ENCODE measurements around the gene DCAF4. TPM values are rescaled to one million over a fixed set of nuclear protein-coding genes. Genes with fewer than 3 reads are reported as not detected.
A peak's percentile ranks its signal among the peaks of the same experiment; 100 is the strongest.

DCAF4 gene
- total and polyA plus RNA-seq, 2 donors (not counting 1 experiment from before 2014, with no cell fraction given) = 10.2 to 20.7 TPM

DNA sequence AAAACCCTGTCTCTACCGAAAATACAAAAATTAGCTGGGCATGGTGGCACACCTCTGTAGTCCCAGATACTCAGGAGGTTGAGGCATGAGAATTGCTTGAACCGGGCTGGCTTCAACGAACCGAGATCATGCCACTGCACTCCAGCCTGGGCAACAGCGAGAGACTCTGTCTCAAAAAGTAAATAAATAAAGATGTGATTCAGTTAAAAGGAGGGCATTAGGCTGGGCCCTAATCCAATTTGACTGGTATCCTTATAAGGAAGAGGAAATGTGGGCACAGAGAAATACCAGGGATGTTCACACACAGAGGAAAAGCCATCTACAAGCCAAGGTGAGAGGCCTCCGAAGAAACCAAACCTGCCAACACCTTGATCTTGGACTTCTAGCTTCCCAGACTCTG lies 10.1 kb upstream of the DCAF4 start:
- H3K9ac ChIP-seq (ENCODE audit: insufficient read depth, low read length) = no peak overlapping the region
- no peak overlapping the region for H3K4me3 ChIP-seq (replicated peaks in 1 of 4; ENCODE audit: control extremely low read depth in 1 of 4, insufficient read depth in 1 of 4, low read depth in 3 of 4, low read length in 4 of 4)
- H3K79me2 ChIP-seq (ENCODE audit: control insufficient read depth, insufficient read depth, low read length) = no peaks in the 10 kb centered on the region
- peak; percentile 16 to 33 for DNase-seq (ENCODE audit: low read depth in 2 of 2)
- TF ChIP-seq, protein P1, sequence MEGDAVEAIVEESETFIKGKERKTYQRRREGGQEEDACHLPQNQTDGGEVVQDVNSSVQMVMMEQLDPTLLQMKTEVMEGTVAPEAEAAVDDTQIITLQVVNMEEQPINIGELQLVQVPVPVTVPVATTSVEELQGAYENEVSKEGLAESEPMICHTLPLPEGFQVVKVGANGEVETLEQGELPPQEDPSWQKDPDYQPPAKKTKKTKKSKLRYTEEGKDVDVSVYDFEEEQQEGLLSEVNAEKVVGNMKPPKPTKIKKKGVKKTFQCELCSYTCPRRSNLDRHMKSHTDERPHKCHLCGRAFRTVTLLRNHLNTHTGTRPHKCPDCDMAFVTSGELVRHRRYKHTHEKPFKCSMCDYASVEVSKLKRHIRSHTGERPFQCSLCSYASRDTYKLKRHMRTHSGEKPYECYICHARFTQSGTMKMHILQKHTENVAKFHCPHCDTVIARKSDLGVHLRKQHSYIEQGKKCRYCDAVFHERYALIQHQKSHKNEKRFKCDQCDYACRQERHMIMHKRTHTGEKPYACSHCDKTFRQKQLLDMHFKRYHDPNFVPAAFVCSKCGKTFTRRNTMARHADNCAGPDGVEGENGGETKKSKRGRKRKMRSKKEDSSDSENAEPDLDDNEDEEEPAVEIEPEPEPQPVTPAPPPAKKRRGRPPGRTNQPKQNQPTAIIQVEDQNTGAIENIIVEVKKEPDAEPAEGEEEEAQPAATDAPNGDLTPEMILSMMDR (conservative IDR thresholded peaks at IDR 0.05 in 1 of 2, IDR thresholded peaks at IDR 0.05 in 1 of 2; ENCODE audit: low read depth in 1 of 2, low read length in 2 of 2) = no peak
- TF ChIP-seq EZH2 (IDR thresholded peaks at IDR 0.05; ENCODE audit: low read length, missing control alignments) = no peak
- H3K9me3 ChIP-seq (ENCODE audit: control insufficient read depth, insufficient read depth, low read depth, low read length) = no peaks in the 10 kb centered on the region
- no peak overlapping the region for H3K4me2 ChIP-seq (ENCODE audit: extremely low read depth, insufficient read depth, low read length)
- H2AFZ ChIP-seq (ENCODE audit: low read length) = no peak overlapping the region
- H3K27ac ChIP-seq (ENCODE audit: insufficient read depth, low read length) = no peak overlapping the region
- H3K27me3 ChIP-seq (ENCODE audit: control insufficient read depth, insufficient read depth, low read length) = no peaks in the 10 kb centered on the region
- H3K4me1 ChIP-seq (ENCODE audit: control insufficient read depth, extremely low read depth, insufficient read depth, low read length) = no peaks in the 10 kb centered on the region
- no peaks in the 10 kb centered on the region for H3K36me3 ChIP-seq (ENCODE audit: control insufficient read depth, insufficient read depth, low read length)
- H4K20me1 ChIP-seq (ENCODE audit: control insufficient read depth, extremely low read depth, insufficient read depth, low read length) = no peaks in the 10 kb centered on the region

DNA sequence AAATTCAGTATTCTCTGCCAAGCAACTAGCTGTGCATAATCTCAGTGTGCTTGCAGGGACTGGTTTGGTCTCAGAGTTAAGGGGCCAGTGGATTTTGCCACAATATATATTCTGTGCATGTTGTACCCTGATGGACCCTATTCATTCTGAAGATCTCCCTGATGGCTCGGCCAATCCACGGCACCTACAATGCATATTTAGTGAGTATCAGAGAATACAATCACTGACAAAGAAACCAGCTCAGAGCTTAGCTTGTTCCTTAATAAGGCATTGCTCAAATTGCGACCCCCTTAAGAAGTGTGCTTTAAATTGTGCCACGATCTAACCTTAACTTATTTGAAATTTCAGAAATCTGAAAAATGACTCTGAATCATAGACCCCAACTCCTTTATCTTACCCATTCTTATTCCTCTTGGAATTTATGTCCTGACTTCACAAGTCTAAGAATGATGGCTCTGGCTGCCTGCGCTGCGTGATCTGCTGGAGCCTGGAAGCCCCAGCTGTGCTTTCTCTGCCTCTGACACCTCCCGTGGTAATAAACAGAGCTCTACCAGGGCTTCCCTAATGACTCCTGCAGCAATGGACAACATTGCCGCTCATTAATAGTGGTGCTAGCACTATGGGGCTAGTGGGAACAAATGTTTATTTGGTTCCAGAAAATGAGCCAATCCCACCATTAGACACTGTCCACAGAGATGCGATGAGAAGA lies 9.0 kb upstream of the DCAF4 start:
- peak in 1 of 2 donors; percentile 6 for DNase-seq (ENCODE audit: low read depth in 2 of 2)
- Histone ChIP-seq H3K9ac (ENCODE audit: insufficient read depth, low read length) (no peak overlapping the region), H3K4me3 (replicated peaks in 1 of 4; ENCODE audit: control extremely low read depth in 1 of 4, insufficient read depth in 1 of 4, low read depth in 3 of 4, low read length in 4 of 4) (no peak overlapping the region), H2AFZ (ENCODE audit: low read length) (no peak overlapping the region), H3K9me3 (ENCODE audit: control insufficient read depth, insufficient read depth, low read depth, low read length) (no peaks in the 10 kb centered on the region), H3K27ac (ENCODE audit: insufficient read depth, low read length) (no peak overlapping the region), H3K27me3 (ENCODE audit: control insufficient read depth, insufficient read depth, low read length) (no peaks in the 10 kb centered on the region), H3K36me3 (ENCODE audit: control insufficient read depth, insufficient read depth, low read length) (no peaks in the 10 kb centered on the region), H4K20me1 (ENCODE audit: control insufficient read depth, extremely low read depth, insufficient read depth, low read length) (no peaks in the 10 kb centered on the region), H3K4me2 (ENCODE audit: extremely low read depth, insufficient read depth, low read length) (no peak overlapping the region), H3K79me2 (ENCODE audit: control insufficient read depth, insufficient read depth, low read length) (no peaks in the 10 kb centered on the region), H3K4me1 (ENCODE audit: control insufficient read depth, extremely low read depth, insufficient read depth, low read length) (no peaks in the 10 kb centered on the region)
- TF ChIP-seq, protein P1 (conservative IDR thresholded peaks at IDR 0.05 in 1 of 2, IDR thresholded peaks at IDR 0.05 in 1 of 2; ENCODE audit: low read depth in 1 of 2, low read length in 2 of 2) = no peak
- TF ChIP-seq EZH2 (IDR thresholded peaks at IDR 0.05; ENCODE audit: low read length, missing control alignments) = no peak

DNA sequence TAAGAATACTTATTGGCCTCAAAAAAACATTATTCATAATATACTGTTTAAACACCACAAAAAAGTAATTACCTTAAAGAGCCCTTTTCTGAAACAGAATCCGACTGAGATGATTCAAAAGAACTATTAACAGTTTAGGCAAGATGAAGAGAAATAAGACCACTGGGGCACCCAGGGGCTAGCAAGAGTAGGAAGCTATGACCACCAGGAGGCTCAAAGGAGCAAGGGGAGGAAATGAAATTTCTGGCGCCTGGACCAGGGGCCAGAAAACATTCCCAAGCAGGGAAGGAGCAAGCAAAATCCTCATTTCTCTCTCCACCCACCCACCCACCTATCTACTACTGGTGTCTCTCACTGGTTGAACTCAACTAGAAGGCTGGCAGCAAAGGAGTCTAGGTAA lies 6.3 kb upstream of the DCAF4 start:
- no peak overlapping the region for H3K9ac ChIP-seq (ENCODE audit: insufficient read depth, low read length)
- H3K36me3 ChIP-seq (ENCODE audit: control insufficient read depth, insufficient read depth, low read length) = no peaks in the 10 kb centered on the region
- no peaks in the 10 kb centered on the region for H3K27me3 ChIP-seq (ENCODE audit: control insufficient read depth, insufficient read depth, low read length)
- TF ChIP-seq, protein P1 (conservative IDR thresholded peaks at IDR 0.05 in 1 of 2, IDR thresholded peaks at IDR 0.05 in 1 of 2; ENCODE audit: low read depth in 1 of 2, low read length in 2 of 2) = no peak
- TF ChIP-seq EZH2 (IDR thresholded peaks at IDR 0.05; ENCODE audit: low read length, missing control alignments) = no peak
- H3K4me1 ChIP-seq (ENCODE audit: control insufficient read depth, extremely low read depth, insufficient read depth, low read length) = no peaks in the 10 kb centered on the region
- H2AFZ ChIP-seq (ENCODE audit: low read length) = no peak overlapping the region
- DNase-seq (ENCODE audit: low read depth in 2 of 2) = no peak
- no peaks in the 10 kb centered on the region for H4K20me1 ChIP-seq (ENCODE audit: control insufficient read depth, extremely low read depth, insufficient read depth, low read length)
- no peak overlapping the region for H3K4me2 ChIP-seq (ENCODE audit: extremely low read depth, insufficient read depth, low read length)
- no peak overlapping the region for H3K4me3 ChIP-seq (replicated peaks in 1 of 4; ENCODE audit: control extremely low read depth in 1 of 4, insufficient read depth in 1 of 4, low read depth in 3 of 4, low read length in 4 of 4)
- H3K27ac ChIP-seq (ENCODE audit: insufficient read depth, low read length) = no peak overlapping the region
- H3K9me3 ChIP-seq (ENCODE audit: control insufficient read depth, insufficient read depth, low read depth, low read length) = no peaks in the 10 kb centered on the region
- H3K79me2 ChIP-seq (ENCODE audit: control insufficient read depth, insufficient read depth, low read length) = no peaks in the 10 kb centered on the region
